BE2C (cell line): ENCODE measurements around the gene GTPBP8.

Source experiments
- DNase-seq: peaks from one replicate; pipeline ENCODE4 v3.0.0-alpha.2; 2020
- H3K27me3 ChIP-seq: fragments of 250-450 bp; sonication (Bioruptor Pico); 2 replicates; pipeline ENCODE4 v1.5.1; 2020; ENCODE audit warnings: mild to moderate bottlenecking
- H3K36me3 ChIP-seq: fragments of 250-450 bp; sonication (Bioruptor Pico); 2 replicates; pipeline ENCODE4 v1.5.1; 2020; ENCODE audit warnings: mild to moderate bottlenecking
- H3K4me1 ChIP-seq: fragments of 250-450 bp; sonication (Bioruptor Pico); 2 replicates; pipeline ENCODE4 v1.5.1; 2020
- H3K4me3 ChIP-seq: 2 replicates; pipeline ENCODE4 v1.5.1; 2011; ENCODE audit warnings: low read depth, low read length
- H3K9me3 ChIP-seq: fragments of 250-450 bp; sonication (Bioruptor Pico); 2 replicates; pipeline ENCODE4 v1.5.1; 2020
- TF ChIP-seq, protein P1 (sequence below): IDR thresholded peaks from 2 replicates; pipeline ENCODE4 v1.5.1; 2012; ENCODE audit warnings: mild to moderate bottlenecking, low read depth, low read length

Gene GTPBP8

DNA sequence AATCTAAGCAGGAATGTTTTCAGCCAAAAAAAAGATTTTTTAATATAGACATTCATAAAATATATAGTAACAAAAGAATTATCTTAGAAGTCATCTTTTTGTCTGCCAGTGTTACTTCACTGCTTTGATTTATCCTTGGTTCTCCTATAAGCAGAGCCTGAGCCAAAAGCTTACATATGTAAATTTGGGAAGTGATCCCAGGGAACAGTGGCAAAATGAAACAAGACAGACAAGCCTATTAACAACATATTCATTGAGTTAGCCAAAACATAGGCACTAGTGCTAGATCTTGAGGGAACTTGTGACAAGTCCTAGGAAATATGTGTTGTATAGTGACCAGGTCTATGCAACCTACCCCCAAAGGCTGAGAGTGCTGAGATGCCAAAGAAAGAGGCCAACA is 11.3 kb downstream of the GTPBP8 start:
- no peaks in the 10 kb centered on the region for H3K27me3 ChIP-seq
- H3K9me3 ChIP-seq = no peaks in the 10 kb centered on the region
- no peaks in the 10 kb centered on the region for H3K4me1 ChIP-seq
- H3K4me3 ChIP-seq = no peak overlapping the region
- peaks cover 73% of the 10 kb centered on the region for H3K36me3 ChIP-seq
- no peak for DNase-seq
- TF ChIP-seq, protein P1, sequence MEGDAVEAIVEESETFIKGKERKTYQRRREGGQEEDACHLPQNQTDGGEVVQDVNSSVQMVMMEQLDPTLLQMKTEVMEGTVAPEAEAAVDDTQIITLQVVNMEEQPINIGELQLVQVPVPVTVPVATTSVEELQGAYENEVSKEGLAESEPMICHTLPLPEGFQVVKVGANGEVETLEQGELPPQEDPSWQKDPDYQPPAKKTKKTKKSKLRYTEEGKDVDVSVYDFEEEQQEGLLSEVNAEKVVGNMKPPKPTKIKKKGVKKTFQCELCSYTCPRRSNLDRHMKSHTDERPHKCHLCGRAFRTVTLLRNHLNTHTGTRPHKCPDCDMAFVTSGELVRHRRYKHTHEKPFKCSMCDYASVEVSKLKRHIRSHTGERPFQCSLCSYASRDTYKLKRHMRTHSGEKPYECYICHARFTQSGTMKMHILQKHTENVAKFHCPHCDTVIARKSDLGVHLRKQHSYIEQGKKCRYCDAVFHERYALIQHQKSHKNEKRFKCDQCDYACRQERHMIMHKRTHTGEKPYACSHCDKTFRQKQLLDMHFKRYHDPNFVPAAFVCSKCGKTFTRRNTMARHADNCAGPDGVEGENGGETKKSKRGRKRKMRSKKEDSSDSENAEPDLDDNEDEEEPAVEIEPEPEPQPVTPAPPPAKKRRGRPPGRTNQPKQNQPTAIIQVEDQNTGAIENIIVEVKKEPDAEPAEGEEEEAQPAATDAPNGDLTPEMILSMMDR = no peak

DNA sequence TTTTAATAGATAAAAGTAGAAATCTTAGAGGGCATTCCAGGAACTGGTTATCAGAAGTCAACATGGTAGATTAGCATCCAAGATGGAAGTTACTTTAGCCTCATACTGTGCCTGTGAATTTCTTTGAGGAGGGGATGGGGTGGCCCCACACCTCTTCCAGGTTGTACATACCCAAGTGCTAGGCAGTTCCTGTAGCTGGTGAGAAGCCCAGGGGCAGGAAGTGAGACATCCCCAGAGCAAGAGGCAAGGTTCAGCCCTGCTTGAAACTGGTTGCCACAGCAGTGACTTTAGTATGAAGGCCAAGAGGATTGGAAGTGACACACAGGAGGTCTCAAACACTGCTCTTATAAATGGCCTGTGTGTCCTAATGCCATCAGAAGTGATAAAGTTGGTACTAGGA is 11.9 kb downstream of the GTPBP8 start:
- DNase-seq = no peak
- no peaks in the 10 kb centered on the region for H3K9me3 ChIP-seq
- H3K4me3 ChIP-seq = no peak overlapping the region
- no peaks in the 10 kb centered on the region for H3K4me1 ChIP-seq
- H3K36me3 ChIP-seq = peaks cover 77% of the 10 kb centered on the region
- TF ChIP-seq, protein P1 = no peak
- H3K27me3 ChIP-seq = no peaks in the 10 kb centered on the region

DNA sequence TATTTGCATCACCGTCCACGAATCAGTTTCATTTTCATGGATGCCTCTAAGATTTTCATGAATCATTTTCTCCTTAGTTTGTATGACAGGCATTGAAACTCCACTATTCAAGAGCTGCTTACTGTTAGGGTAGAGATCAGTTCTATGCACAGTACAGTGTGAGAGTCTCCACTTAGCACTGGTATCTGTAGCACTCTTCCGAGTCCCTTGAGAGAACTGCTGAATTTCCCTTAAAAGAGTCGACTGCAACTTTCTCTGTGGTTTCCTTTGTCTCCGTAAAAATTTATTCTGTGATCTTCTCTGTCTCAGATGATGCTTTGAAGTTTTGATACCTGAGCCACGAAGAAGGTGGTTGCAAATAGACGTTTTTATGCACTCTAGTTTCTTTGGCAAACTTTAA is 14.8 kb downstream of the GTPBP8 start:
- no peak for DNase-seq
- Histone ChIP-seq H3K9me3 (no peaks in the 10 kb centered on the region), H3K4me1 (no peaks in the 10 kb centered on the region), H3K27me3 (no peaks in the 10 kb centered on the region), H3K4me3 (no peak overlapping the region), H3K36me3 (peaks cover 76% of the 10 kb centered on the region)
- TF ChIP-seq, protein P1 = no peak

DNA sequence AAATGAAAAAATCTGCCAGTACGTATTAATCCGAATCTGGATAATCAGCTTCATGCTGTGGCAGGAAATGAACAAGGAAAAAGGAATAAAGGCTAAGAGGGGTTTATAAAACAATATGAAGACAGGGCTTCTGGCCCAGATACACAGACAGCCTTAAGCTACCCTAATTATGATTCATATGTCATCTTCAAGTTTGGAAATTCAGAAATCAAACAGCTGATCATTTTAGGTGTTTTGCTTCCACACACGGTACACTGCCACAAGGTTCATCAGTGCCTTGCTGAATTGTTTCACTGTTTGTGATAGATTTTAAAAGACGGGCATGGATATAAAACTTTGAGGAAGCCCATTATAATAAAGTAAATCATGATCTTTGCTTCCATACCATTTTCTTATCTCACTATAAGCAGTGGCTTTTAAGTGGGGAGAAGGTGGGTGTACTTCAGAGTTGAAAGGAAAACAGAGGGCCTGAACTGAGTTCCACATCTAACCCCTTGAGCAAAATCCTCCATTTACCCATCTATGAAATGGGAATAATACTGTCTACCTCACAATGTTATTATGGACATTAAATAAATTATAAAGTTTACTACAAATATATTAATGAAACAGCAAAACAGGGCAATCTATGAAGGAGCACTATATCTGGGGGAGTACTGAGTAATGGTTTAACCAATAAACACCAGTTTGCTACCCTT is 15.7 kb downstream of the GTPBP8 start:
- Histone ChIP-seq H3K27me3 (no peaks in the 10 kb centered on the region), H3K4me1 (no peaks in the 10 kb centered on the region), H3K36me3 (peaks cover 74% of the 10 kb centered on the region), H3K4me3 (no peak overlapping the region), H3K9me3 (no peaks in the 10 kb centered on the region)
- no peak for DNase-seq
- TF ChIP-seq, protein P1 = no peak

DNA sequence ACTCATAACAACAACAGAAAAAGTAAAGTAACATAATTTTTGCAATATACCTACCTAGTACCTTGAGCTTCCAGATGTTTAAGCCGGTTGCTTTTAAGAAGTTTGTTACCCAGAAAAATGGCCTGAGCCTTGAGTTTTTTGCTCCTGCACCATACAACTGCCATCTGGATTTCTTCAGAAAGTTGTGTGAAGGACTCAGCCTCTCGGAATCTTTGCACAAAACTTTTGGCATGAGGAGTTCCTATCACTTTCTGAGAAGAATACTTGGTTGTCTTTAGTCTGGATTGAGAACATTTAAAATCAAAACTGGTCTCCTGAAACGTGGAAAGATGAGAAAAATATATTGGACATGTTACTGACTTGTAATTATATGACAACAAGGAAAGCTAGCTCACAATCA is 17.3 kb downstream of the GTPBP8 start:
- peaks cover 74% of the 10 kb centered on the region for H3K36me3 ChIP-seq
- DNase-seq = no peak

DNA sequence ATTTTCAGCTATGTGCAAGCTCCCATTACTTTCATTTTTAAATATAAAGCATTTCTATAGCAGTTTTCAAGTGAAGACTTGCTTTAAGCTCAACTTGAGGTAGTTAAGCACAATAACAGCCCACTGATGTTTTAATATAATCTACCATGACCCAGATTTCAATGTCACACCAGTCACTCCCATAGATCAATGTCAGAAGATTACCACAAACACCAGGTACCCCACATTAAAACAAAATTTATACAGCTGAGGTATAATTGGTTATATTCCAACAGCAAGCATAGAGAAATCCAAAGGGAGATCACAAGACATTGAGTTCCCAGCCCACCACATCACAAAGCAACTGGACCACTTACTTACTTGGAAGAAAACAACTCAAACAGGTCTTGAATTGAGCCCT is 22.8 kb downstream of the GTPBP8 start:
- no peak for DNase-seq
- Histone ChIP-seq H3K4me3 (no peak overlapping the region), H3K36me3 (peaks cover 49% of the 10 kb centered on the region), H3K4me1 (no peaks in the 10 kb centered on the region), H3K27me3 (no peaks in the 10 kb centered on the region), H3K9me3 (no peaks in the 10 kb centered on the region)
- TF ChIP-seq, protein P1 = no peak

More for the DNA sequence above, 17.3 kb downstream of the GTPBP8 start:
- TF ChIP-seq, protein P1 = no peak
- H3K9me3 ChIP-seq = no peaks in the 10 kb centered on the region
- no peaks in the 10 kb centered on the region for H3K27me3 ChIP-seq
- no peak overlapping the region for H3K4me3 ChIP-seq
- H3K4me1 ChIP-seq = no peaks in the 10 kb centered on the region
